Calu3 (cell line): ENCODE measurements around the gene RAB34. TPM values are rescaled to one million over a fixed set of nuclear protein-coding genes. Genes with fewer than 3 reads are reported as not detected.

Experiments used
- BruUV-seq: library from RNA; stranded (reverse); fragments of 400-500 nt; replicated peaks from 2 replicates; lab custom pipeline; 2021; lab: Mats Ljungman, UMichigan
- CTCF ChIA-PET: fragments of 300-600 bp; sonication (Branson Sonifier 250); formaldehyde crosslinking; loops from one replicate; lab custom pipeline; 2022; ENCODE audit warnings: antibody characterized with exemption; lab: Charles Lee
- DNase-seq: peaks from one replicate; pipeline ENCODE4 v3.0.0; 2022
- H3K27ac Mint-ChIP-seq: one replicate; pipeline ENCODE4 v1.8.0; 2022; ENCODE audit warnings: mixed read lengths; ENCODE audit not compliant: unreplicated experiment
- H3K27me3 Mint-ChIP-seq: one replicate; pipeline ENCODE4 v1.8.0; 2022; ENCODE audit warnings: mixed read lengths; ENCODE audit not compliant: unreplicated experiment
- H3K36me3 Mint-ChIP-seq: one replicate; pipeline ENCODE4 v1.8.0; 2022; ENCODE audit warnings: mild to moderate bottlenecking, moderate library complexity, mixed read lengths; ENCODE audit not compliant: insufficient read depth, unreplicated experiment
- H3K4me1 Mint-ChIP-seq: one replicate; pipeline ENCODE4 v1.8.0; 2022; ENCODE audit warnings: mild to moderate bottlenecking, low read depth, mixed read lengths; ENCODE audit not compliant: unreplicated experiment
- H3K4me3 Mint-ChIP-seq: one replicate; pipeline ENCODE4 v1.8.0; 2022; ENCODE audit warnings: mild to moderate bottlenecking, low read depth, moderate library complexity, mixed read lengths; ENCODE audit not compliant: unreplicated experiment
- H3K9me3 Mint-ChIP-seq: one replicate; pipeline ENCODE4 v1.8.0; 2022; ENCODE audit warnings: low read depth, mixed read lengths; ENCODE audit not compliant: unreplicated experiment
- intact Hi-C: fragments of 100-400 bp; cut with micrococcal nuclease; formaldehyde crosslinking; loops from one replicate; pipeline ENCODE4 v1.10.0; 2022; ENCODE audit not compliant: unreplicated experiment
- total RNA-seq: library from RNA; stranded (reverse); gene quantifications from 2 replicates; pipeline ENCODE4 v1.2.3, GENCODE V29; 2022
- TF ChIP-seq, protein P1 (sequence below): fragments of 200-600 bp; IDR thresholded peaks from one replicate; pipeline ENCODE4 v1.8.0; 2022; ENCODE audit warnings: antibody characterized with exemption; ENCODE audit not compliant: unreplicated experiment

Gene RAB34
- total RNA-seq, 1 experiment from 2014 or later, result 34.5 TPM

DNA sequence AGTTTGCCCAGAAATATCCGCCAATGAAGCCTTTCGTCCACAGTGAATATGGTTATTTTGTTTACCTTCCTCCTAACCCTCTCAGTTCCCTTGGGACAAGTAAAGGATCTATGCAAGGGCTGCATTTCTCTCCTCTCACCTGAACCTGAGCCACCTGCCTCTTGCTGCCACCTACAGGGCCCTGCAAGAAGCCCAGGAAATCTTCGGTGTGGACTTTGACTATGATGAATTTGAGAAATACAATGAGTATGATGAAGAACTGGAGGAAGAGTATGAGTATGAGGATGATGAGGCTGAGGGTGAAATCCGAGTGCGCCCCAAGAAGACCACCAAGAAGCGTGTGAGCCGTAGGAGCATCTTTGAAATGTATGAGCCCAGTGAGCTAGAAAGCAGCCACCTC lies 41.7 kb downstream of the RAB34 start:
- intact Hi-C loops, result no loop called here
- Mint-ChIP-seq H3K4me1 (no peaks in the 10 kb centered on the region), H3K27ac (no peak overlapping the region), H3K27me3 (no peaks in the 10 kb centered on the region), H3K4me3 (no peak overlapping the region), H3K36me3 (peaks cover 71% of the 10 kb centered on the region), H3K9me3 (no peaks in the 10 kb centered on the region)
- CTCF ChIA-PET, result interaction anchor here (0.5 to 1.1 kb wide), 4 partner anchors 15 to 41 kb away, joined by 3 to 7 read pairs (median 4); partner anchors contain the start of gene BLTP2
- DNase-seq, result peak; percentile 35
- TF ChIP-seq, protein P1, sequence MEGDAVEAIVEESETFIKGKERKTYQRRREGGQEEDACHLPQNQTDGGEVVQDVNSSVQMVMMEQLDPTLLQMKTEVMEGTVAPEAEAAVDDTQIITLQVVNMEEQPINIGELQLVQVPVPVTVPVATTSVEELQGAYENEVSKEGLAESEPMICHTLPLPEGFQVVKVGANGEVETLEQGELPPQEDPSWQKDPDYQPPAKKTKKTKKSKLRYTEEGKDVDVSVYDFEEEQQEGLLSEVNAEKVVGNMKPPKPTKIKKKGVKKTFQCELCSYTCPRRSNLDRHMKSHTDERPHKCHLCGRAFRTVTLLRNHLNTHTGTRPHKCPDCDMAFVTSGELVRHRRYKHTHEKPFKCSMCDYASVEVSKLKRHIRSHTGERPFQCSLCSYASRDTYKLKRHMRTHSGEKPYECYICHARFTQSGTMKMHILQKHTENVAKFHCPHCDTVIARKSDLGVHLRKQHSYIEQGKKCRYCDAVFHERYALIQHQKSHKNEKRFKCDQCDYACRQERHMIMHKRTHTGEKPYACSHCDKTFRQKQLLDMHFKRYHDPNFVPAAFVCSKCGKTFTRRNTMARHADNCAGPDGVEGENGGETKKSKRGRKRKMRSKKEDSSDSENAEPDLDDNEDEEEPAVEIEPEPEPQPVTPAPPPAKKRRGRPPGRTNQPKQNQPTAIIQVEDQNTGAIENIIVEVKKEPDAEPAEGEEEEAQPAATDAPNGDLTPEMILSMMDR, result no peak
- BruUV-seq, result no TSS peak

- DNase-seq, result no peak
- H3K36me3 Mint-ChIP-seq, result peaks cover 71% of the 10 kb centered on the region
- H3K27ac Mint-ChIP-seq, result no peak overlapping the region
- CTCF ChIA-PET, result interaction anchor here (0.8 to 1.1 kb wide), 2 partner anchors 30 to 41 kb away, joined by 3 to 4 read pairs; partner anchors contain the start of gene BLTP2
- no peaks in the 10 kb centered on the region for H3K27me3 Mint-ChIP-seq
- TF ChIP-seq, protein P1, result no peak
- no TSS peak for BruUV-seq
- no peak overlapping the region for H3K4me3 Mint-ChIP-seq
- intact Hi-C loops, result no loop called here
- H3K4me1 Mint-ChIP-seq, result no peaks in the 10 kb centered on the region
- no peaks in the 10 kb centered on the region for H3K9me3 Mint-ChIP-seq
Observed at GRCh38 chr17:28675490-28675889, 42.2 kb downstream of the RAB34 start.

GRCh38 chr17:28669918-28670317 lies 47.8 kb downstream of the RAB34 start:
- H3K9me3 Mint-ChIP-seq, result no peaks in the 10 kb centered on the region
- no peak overlapping the region for H3K4me3 Mint-ChIP-seq
- TF ChIP-seq, protein P1, result no peak
- no peaks in the 10 kb centered on the region for H3K27me3 Mint-ChIP-seq
- intact Hi-C loops, result no loop called here
- no peak for DNase-seq
- BruUV-seq, result no TSS peak
- peaks cover 30% of the 10 kb centered on the region for H3K36me3 Mint-ChIP-seq
- peaks cover 4% of the 10 kb centered on the region for H3K4me1 Mint-ChIP-seq
- H3K27ac Mint-ChIP-seq, result no peak overlapping the region
- CTCF ChIA-PET, result no interaction called here

GRCh38 chr17:28667870-28668269 lies 49.8 kb downstream of the RAB34 start:
- no TSS peak for BruUV-seq
- intact Hi-C loops, result no loop called here
- Mint-ChIP-seq H3K27ac (no peak overlapping the region), H3K4me3 (no peak overlapping the region), H3K4me1 (peaks cover 24% of the 10 kb centered on the region), H3K27me3 (no peaks in the 10 kb centered on the region), H3K36me3 (peaks cover 24% of the 10 kb centered on the region), H3K9me3 (no peaks in the 10 kb centered on the region)
- CTCF ChIA-PET, result no interaction called here
- TF ChIP-seq, protein P1, result no peak
- DNase-seq, result no peak
